ENCODE data around the gene CTCF. TPM values are rescaled to one million over a fixed set of nuclear protein-coding genes. Genes with fewer than 3 reads are reported as not detected.

Gene CTCF
- total RNA-seq, 1 experiment from 2014 or later = 33.1 TPM

- ChIA-PET POLR2A (no interaction called here), CTCF (no interaction called here)
- DNase-seq (ENCODE audit: low read depth, low spot score) (no peak), ATAC-seq (no peak)
- TF ChIP-seq POLR2AphosphoS5 (IDR thresholded peaks at IDR 0.05; ENCODE audit: low read depth, low read length) (no peak), TCF7L2 (IDR thresholded peaks at IDR 0.05; ENCODE audit: low read depth, low read length) (no peak), REST (IDR thresholded peaks at IDR 0.05; ENCODE audit: insufficient read depth in 1 of 2, low read depth in 2 of 2, low read length in 1 of 2) (no peak), CTCF (IDR thresholded peaks at IDR 0.05) (no peak), SIN3A (IDR thresholded peaks at IDR 0.05; ENCODE audit: borderline replicate concordance, insufficient read depth, low read depth, low read length) (no peak)
- no peaks in the 10 kb centered on the region; the same call in 1 of the 2 replicates for H3K36me3 ChIP-seq (ENCODE audit: control insufficient read depth, insufficient read depth, low read length)
- no peak overlapping the region for H3K27ac ChIP-seq (ENCODE audit: low read length)
- in situ Hi-C loops (cut with HindIII; ENCODE audit: low pct_unique_long_range_greater_than_20kb, low sequenced_read_pairs) (no loop called here), intact Hi-C loops (cut with micrococcal nuclease; ENCODE audit: unreplicated experiment) (loop anchor here (5.0 to 10.0 kb wide), 2 partner anchors 130 to 252 kb away; partner anchors contain the start of genes RANBP10 and TSNAXIP1)
- H3K4me1 ChIP-seq (ENCODE audit: control insufficient read depth, insufficient read depth, low read length) = no peaks in the 10 kb centered on the region
- no TSS peak for BruUV-seq (replicated peaks)
- no peak overlapping the region for H3K4me3 ChIP-seq (ENCODE audit: low read depth in 2 of 2, low read length in 2 of 2)
- no peaks in the 10 kb centered on the region for H3K9me3 ChIP-seq (ENCODE audit: control insufficient read depth, insufficient read depth, low read depth, low read length)
- H3K27me3 ChIP-seq (ENCODE audit: control insufficient read depth, insufficient read depth, low read length) = no peaks in the 10 kb centered on the region
These were observed 112.7 kb downstream of the CTCF start for GRCh38 chr16:67674851-67675578.

DNA sequence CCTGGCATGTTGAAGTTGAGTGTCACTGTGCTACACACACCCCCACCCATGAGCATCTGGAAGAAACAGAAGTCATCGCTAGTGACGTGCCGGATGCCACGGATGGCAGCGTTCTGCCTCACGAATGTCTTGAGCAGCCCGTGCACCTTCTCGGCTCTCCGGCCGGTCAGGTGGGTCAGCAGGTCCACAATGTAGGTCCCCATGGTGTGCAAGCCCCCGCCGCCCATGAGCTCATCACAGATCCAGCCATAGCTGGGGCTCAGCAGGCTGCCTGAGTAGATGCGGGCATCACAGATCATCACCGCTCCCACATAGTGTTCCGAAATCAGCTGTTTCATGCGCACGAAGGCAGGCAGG is 113.2 kb downstream of the CTCF start:
- DNase-seq (ENCODE audit: low read depth, low spot score) (no peak), ATAC-seq (no peak)
- TF ChIP-seq SIN3A (IDR thresholded peaks at IDR 0.05; ENCODE audit: borderline replicate concordance, insufficient read depth, low read depth, low read length) = no peak
- no peak for TF ChIP-seq CTCF (IDR thresholded peaks at IDR 0.05)
- no peak for TF ChIP-seq REST (IDR thresholded peaks at IDR 0.05; ENCODE audit: insufficient read depth in 1 of 2, low read depth in 2 of 2, low read length in 1 of 2)
- no peak for TF ChIP-seq POLR2AphosphoS5 (IDR thresholded peaks at IDR 0.05; ENCODE audit: low read depth, low read length)
- no peak for TF ChIP-seq TCF7L2 (IDR thresholded peaks at IDR 0.05; ENCODE audit: low read depth, low read length)
- Histone ChIP-seq H3K36me3 (ENCODE audit: control insufficient read depth, insufficient read depth, low read length) (no peaks in the 10 kb centered on the region; the same call in 1 of the 2 replicates), H3K4me3 (ENCODE audit: low read depth in 2 of 2, low read length in 2 of 2) (no peak overlapping the region), H3K4me1 (ENCODE audit: control insufficient read depth, insufficient read depth, low read length) (no peaks in the 10 kb centered on the region), H3K27ac (ENCODE audit: low read length) (no peak overlapping the region), H3K27me3 (ENCODE audit: control insufficient read depth, insufficient read depth, low read length) (no peaks in the 10 kb centered on the region), H3K9me3 (ENCODE audit: control insufficient read depth, insufficient read depth, low read depth, low read length) (no peaks in the 10 kb centered on the region)
- intact Hi-C loops (cut with micrococcal nuclease; ENCODE audit: unreplicated experiment) (loop anchor here (10.0 kb wide), 1 partner anchor 129 kb away; the partner anchor contains the start of genes RANBP10 and TSNAXIP1), in situ Hi-C loops (cut with HindIII; ENCODE audit: low pct_unique_long_range_greater_than_20kb, low sequenced_read_pairs) (no loop called here)
- ChIA-PET POLR2A (no interaction called here), CTCF (no interaction called here)
- BruUV-seq (replicated peaks) = no TSS peak

Measured in Panc1 (cell line).